ENCODE data around the gene OR6B2. TPM values are rescaled to one million over a fixed set of nuclear protein-coding genes. Genes with fewer than 3 reads are reported as not detected.

Gene OR6B2
- total RNA-seq, 2 donors from 2014 or later = not detected

GRCh38 chr2:239991689-239992314 is 38.4 kb downstream of the OR6B2 start:
- no peaks in the 10 kb centered on the region for H3K4me1 Mint-ChIP-seq (ENCODE audit: low read depth)
- H3K27ac Mint-ChIP-seq = no peak overlapping the region
- H3K27me3 Mint-ChIP-seq (ENCODE audit: low read depth) = no peaks in the 10 kb centered on the region
- ATAC-seq (replicated peaks in 1 of 2) = no peak
- H3K9me3 Mint-ChIP-seq = no peaks in the 10 kb centered on the region
- H3K4me3 Mint-ChIP-seq = no peak overlapping the region
- DNase-seq = peak in 1 of 2 donors; percentile 21
- peaks cover 3 to 20% of the 10 kb centered on the region in 2 donors for H3K36me3 Mint-ChIP-seq (ENCODE audit: insufficient read depth in 2 of 2)

DNA sequence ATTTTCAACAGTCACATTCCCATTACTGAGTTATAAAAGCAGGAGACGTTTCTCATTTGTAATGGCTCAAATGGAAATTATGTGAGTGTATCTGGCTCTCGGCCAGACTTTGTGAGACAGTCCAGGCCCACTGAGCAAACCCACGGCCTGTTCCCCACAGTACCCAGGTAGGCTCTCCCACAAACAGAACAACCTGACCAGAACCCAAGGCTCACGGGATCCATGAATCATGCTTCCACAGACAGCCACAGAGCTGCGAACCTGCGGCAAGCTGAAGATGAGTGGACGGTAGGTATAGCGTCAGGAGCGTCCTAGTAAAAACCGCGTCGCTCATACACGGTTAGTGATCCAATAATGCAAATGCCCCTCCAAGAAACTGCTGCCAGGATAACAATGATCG is 39.3 kb downstream of the OR6B2 start:
- no peaks in the 10 kb centered on the region for H3K9me3 Mint-ChIP-seq
- DNase-seq (no peak), ATAC-seq (replicated peaks in 1 of 2) (no peak)
- H3K4me1 Mint-ChIP-seq (ENCODE audit: low read depth) = no peaks in the 10 kb centered on the region
- H3K27ac Mint-ChIP-seq = no peak overlapping the region
- H3K36me3 Mint-ChIP-seq (ENCODE audit: insufficient read depth in 2 of 2) = peaks cover 6 to 27% of the 10 kb centered on the region in 2 donors
- no peak overlapping the region for H3K4me3 Mint-ChIP-seq
- H3K27me3 Mint-ChIP-seq (ENCODE audit: low read depth) = no peaks in the 10 kb centered on the region

DNA sequence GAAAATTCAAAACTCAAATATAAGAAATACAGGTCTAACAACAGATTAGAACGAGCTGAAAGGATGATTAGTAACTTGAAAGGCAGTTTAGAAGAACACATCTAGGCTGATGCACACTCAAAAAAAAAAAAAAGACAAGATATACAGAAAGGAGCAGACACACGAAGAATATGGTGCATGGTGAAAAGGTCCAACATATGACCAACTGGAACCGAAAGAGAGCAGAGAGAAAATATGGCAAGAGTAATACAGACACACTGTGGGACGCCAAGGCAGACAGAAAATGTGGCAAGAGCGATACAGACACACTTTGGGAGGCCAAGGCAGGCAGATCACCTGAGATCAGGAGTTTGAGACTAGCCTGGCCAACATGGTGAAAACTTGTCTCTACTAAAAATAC is 44.9 kb downstream of the OR6B2 start:
- Mint-ChIP-seq H3K27ac (no peak overlapping the region), H3K9me3 (no peaks in the 10 kb centered on the region), H3K36me3 (ENCODE audit: insufficient read depth in 2 of 2) (peaks cover 14 to 42% of the 10 kb centered on the region in 2 donors), H3K27me3 (ENCODE audit: low read depth) (no peaks in the 10 kb centered on the region), H3K4me3 (no peak overlapping the region), H3K4me1 (ENCODE audit: low read depth) (no peaks in the 10 kb centered on the region)
- no peak for DNase-seq
- no peak for ATAC-seq (replicated peaks in 1 of 2)

- no peak overlapping the region for H3K4me3 Mint-ChIP-seq
- no peaks in the 10 kb centered on the region for H3K4me1 Mint-ChIP-seq (ENCODE audit: low read depth)
- ATAC-seq (replicated peaks in 1 of 2) = no peak
- no peaks in the 10 kb centered on the region for H3K9me3 Mint-ChIP-seq
- DNase-seq = no peak
- no peaks in the 10 kb centered on the region for H3K27me3 Mint-ChIP-seq (ENCODE audit: low read depth)
- H3K36me3 Mint-ChIP-seq (ENCODE audit: insufficient read depth in 2 of 2) = peaks cover 14 to 37% of the 10 kb centered on the region in 2 donors
- no peak overlapping the region for H3K27ac Mint-ChIP-seq
Measured at GRCh38 chr2:239984421-239985194, 45.6 kb downstream of the OR6B2 start.

DNA sequence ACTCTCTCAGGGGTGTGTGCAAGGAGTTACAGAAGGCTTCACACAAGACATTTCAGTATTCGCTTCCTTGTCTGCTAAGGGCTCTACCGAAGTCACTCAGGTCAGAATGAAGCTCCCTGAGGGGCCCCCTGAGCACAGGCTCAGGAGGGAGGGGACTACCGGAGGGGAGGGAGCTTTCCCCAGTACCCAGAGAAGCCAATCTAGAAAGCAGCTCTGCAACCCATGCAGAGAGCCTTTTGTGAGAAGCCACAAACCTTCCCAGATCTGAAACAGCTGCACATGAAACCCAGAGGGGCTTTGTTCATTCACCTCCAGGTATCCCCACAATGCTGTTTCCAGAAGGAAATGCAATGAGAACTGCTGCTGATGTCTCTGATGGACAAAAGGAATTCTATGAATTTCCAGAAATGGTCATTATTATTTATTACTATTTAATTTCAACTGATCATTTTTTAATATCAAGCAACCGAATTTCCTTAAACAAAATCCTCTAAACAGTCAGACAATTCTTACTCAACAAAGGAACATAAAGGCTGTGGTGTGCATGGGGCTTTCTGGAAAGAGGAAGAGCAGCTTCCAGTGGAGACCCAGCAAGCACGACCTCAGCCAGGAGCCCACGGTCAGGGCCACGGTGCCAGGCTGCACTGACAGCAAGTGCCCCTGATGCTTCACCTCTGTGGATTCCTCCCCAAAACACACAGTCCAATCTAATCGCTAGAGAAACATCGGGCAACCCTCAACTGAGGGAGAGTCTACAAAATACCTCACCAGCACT is 47.0 kb downstream of the OR6B2 start:
- Mint-ChIP-seq H3K27me3 (ENCODE audit: low read depth) (no peaks in the 10 kb centered on the region), H3K27ac (no peak overlapping the region), H3K9me3 (no peaks in the 10 kb centered on the region), H3K4me3 (no peak overlapping the region), H3K4me1 (ENCODE audit: low read depth) (no peaks in the 10 kb centered on the region), H3K36me3 (ENCODE audit: insufficient read depth in 2 of 2) (peaks cover 14 to 30% of the 10 kb centered on the region in 2 donors)
- DNase-seq = no peak
- no peak for ATAC-seq (replicated peaks in 1 of 2)

Other genes with a start within 250 kb of the OR6B2 start
- gene NDUFA10, start 5.1 kb downstream of the OR6B2 start, total RNA-seq = 100 to 1,000 TPM; 112 to 116 TPM
- not detected for gene OR6B3, start 23.1 kb upstream of the OR6B2 start, total RNA-seq
- 10 to 100 TPM; 73.1 to 81.5 TPM for gene COPS9, start 105.9 kb upstream of the OR6B2 start, total RNA-seq
- not detected for gene OTOS, start 110.2 kb upstream of the OR6B2 start, total RNA-seq

Measured in activated T-cell treated with anti-CD3 and anti-CD28 coated beads, Interleukin-2, amount 50 U/mL, for 72 hours (primary cell).